OCI-LY1 (cell line): ENCODE results near the gene AMDHD1.

ENCODE experiments used
- EZH2 ChIP-seq: fragments of 200-600 bp; sonication (generic), shearing (Covaris generic); IDR thresholded peaks from 2 replicates; pipeline ENCODE4 v1.8.0; 2017; ENCODE audit warnings: borderline replicate concordance, mixed run types, mild to moderate bottlenecking, antibody characterized with exemption, low read length, moderate library complexity, mixed read lengths
- TF ChIP-seq, protein P1 (sequence below): fragments of 200-600 bp; sonication (generic), shearing (Covaris generic); IDR thresholded peaks from 2 replicates; pipeline ENCODE4 v1.5.1; 2017; ENCODE audit warnings: mild to moderate bottlenecking, antibody characterized with exemption, low read length, moderate library complexity, mixed read lengths

DNA sequence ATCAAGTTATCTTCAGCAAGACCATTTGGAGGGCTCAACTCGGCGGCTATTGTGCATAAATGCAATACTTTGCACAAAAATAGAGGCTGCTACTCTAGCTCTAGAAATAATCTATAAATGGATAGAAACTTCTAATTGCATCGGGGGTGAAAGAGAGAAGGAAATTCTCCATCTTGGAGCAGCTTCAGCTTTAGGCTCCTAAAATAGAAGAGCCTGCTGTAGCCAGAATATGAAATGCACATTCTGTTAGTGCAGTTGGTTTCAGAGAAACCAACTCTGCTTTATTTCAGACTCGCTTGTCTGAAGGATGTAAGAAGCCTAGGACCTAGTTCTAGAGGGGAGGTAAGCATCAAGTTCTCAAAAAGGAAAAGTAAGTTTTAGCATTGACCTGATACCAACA is 46.3 kb upstream of the AMDHD1 start:
- TF ChIP-seq, protein P1, sequence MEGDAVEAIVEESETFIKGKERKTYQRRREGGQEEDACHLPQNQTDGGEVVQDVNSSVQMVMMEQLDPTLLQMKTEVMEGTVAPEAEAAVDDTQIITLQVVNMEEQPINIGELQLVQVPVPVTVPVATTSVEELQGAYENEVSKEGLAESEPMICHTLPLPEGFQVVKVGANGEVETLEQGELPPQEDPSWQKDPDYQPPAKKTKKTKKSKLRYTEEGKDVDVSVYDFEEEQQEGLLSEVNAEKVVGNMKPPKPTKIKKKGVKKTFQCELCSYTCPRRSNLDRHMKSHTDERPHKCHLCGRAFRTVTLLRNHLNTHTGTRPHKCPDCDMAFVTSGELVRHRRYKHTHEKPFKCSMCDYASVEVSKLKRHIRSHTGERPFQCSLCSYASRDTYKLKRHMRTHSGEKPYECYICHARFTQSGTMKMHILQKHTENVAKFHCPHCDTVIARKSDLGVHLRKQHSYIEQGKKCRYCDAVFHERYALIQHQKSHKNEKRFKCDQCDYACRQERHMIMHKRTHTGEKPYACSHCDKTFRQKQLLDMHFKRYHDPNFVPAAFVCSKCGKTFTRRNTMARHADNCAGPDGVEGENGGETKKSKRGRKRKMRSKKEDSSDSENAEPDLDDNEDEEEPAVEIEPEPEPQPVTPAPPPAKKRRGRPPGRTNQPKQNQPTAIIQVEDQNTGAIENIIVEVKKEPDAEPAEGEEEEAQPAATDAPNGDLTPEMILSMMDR: no peak
- no peak for TF ChIP-seq EZH2
